Measurements from ENCODE around the gene TK1.

TK1 gene

DNA sequence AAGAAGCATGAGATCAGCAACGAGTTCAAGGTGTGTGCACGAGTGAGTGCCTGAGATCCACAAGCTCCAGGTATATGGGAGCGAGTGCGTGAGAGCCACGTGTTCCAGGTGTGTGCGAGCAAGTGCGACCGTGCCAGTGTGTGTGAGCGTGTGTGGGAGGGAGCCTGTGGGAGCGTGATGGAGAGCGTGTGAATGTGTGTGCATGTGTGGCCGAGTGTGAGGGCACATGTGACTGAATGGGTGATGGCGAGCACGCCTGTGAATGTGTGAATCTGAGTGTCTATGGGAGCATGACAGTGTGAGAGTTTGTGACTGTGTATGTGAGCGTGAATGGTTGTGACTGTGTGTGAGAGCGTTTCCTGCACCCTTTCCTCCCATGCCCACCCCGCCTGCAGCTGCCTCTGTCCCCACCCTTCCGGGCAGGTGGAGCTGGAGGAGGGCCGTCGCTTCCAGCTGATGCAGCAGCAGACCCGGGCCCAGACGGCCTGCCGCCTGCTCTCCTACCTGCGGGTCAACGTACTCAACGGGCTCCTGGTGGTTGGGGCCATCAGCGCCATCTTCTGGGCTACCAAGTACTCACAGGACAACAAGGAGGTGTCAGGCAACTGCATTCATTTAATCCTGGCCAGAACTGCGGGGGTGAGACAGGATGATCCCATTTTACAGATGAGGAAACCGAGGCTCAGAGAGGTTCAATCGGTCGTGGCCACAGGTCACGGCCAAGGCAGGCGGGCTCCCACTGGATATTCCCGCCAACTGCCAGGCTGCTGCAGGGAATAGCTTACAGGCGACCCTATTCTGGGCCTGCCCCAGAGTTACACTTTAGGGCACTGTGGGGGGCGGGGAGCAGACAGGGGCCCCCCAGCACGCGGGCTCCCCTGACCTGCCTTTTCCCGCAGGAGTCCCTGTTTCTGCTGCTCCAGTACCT lies 52.6 kb downstream of the TK1 start:
- peak; percentile 90 for DNase-seq (ENCODE audit: low spot score)

DNA sequence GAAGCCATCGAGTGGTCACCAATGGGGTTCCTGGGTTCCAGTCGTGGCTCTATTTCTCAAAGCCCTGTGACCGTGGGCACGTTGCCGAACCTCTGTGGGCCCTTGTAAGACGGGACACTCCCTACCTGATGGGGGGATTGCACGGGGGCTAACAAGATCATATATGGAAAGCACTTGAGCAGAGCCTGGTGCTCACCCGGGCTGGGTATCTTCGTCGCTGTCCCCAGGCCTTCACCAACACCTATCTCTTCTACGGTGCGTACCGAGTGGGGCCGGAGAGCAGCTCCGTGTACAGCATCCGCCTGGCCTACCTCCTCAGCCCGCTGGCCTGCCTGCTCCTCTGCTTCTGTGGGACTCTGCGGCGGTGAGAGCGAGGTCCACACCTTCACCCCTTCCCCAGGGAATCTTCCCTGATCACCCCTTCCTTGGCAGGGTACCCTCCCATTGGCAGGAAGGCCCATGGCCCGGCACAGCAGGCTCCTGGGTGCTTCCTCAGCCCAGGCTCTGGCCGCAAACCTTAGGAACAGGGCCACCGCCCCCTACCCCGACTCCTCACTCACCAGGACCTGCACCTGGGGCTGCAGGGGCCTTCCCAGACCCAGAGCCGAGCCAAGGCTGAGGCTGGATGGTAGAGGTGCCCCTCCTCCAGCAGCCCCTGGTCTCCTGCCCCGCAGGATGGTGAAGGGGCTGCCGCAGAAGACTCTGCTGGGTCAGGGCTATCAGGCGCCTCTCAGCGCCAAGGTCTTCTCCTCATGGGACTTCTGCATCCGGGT lies 53.5 kb downstream of the TK1 start:
- DNase-seq (ENCODE audit: low spot score): no peak

DNA sequence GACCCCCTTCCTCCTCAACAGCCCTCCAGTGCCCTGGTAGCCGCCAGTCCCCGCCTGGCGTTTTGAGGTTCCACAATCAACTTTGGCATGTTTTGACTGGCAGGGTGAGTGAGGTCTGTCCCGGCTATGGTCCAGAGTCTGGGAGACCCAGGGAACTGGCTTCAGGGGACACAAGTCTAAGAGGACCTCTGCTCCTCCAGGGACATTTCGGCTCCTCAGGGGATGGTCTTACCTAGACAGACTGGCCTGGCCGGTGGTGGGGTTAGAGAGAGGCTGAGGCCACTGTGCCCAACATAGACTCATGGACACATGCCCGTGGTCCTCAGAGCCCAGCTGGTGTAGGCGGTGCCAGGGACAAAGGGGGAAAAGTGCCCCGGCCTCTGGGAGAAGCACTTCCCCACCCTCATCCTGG lies 54.1 kb downstream of the TK1 start:
- no peak for DNase-seq (ENCODE audit: low spot score)

DNA sequence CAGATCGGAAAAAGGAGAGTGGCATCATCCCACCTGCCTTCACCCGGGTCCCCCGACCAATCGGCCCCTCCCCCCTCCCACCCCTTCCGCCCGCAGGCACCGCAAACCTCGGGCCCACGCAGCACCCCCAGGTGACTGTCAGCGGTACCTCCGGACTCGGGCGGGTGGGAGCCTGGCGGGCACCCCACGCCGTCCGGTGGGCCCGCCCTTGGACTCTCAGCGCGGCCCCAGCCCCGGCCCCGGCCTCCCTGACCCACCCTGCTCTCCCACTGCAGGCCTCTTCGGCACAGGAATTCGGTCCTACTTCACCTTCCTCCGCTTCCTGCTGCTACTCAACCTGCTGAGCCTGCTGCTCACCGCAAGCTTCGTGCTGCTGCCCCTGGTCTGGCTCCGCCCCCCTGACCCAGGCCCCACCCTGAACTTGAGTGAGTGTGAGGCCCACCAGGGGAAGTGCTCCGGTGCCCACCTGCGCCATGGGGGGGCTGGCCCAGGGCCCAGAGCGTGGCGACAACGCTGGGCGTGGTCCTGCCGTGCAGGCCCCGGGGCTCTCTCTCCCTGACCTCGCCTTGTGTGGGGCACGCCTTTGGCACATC lies 54.7 kb downstream of the TK1 start:
- peak; percentile 90 for DNase-seq (ENCODE audit: low spot score)

DNA sequence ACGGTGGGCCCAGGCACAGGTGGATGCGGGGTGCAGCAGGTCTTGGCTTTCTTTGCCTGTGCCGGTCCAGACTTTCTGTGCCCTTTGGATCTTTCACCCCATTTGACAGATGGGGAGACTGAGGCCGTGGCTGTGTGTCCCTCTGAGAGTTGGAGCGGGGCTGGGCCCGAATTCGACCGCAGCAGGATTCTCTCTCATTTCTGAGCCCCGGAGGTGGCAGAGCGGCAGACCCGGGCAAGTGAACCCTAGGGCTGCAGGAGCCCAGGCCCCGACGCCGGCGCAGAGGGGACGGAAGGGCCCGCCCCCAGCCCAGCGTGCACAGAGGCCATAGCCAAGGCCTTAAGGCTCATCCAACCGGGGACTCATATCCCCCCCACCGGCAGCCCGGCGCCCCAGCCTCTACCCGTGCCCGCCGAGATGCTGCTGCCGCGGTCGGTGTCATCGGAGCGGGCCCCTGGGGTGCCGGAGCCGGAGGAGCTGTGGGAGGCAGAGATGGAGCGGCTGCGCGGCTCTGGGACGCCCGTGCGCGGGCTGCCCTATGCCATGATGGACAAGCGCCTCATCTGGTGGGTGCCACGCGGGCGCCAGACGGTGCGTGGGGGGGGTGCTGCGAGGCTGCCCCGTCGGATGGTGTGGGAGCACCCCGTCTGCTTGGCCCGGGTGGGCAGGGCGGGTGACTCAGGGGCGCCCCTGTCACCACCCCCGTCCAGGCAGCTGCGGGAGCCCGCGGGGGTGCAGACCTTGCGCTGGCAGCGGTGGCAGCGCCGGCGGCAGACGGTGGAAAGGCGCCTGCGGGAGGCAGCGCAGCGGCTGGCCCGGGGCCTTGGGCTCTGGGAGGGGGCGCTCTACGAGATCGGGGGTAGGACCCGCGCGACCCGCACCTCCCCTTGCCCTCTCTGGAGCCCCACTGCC lies 55.4 kb downstream of the TK1 start:
- peak; percentile 64 for DNase-seq (ENCODE audit: low spot score)

DNA sequence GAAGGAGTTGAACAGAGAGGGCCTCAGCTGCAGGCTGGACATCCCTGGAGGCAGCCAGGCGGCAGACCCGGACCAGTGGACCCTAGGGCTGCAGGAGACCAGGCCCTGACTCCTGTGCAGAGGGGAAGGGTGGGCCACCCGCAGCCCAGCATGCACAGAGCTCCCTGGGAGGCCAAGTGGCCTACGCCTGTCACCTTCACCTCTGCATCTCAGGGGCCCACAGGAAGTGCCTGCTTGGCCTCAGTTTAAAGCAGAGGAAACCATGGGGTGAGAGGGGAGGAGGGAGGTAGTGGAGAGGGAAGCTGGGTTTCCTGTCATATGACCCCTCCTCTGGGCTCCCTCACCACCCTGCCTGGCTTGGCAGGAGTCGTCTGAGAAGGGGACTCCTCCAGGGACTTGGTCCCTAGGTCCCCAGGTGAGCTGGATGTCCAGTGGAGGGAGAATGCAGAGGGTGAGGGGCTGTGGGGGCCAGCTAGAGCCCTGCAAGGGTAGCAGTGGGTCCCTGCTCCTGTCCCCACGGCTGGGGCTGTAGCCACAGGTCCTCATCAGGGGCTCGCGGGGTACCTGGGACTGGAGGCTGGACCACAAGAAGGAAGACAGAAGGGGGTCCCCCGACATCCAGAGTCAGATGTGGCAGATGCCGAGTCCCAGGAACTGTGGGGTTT lies 56.3 kb downstream of the TK1 start, which contains the start of gene TMC8:
TSS of gene TMC8 (plus strand) at position 335 of the 665 bp plus-strand sequence. CDS start 818 bp downstream, outside the sequence.
- DNase-seq (ENCODE audit: low spot score): peak; percentile 83

DNA sequence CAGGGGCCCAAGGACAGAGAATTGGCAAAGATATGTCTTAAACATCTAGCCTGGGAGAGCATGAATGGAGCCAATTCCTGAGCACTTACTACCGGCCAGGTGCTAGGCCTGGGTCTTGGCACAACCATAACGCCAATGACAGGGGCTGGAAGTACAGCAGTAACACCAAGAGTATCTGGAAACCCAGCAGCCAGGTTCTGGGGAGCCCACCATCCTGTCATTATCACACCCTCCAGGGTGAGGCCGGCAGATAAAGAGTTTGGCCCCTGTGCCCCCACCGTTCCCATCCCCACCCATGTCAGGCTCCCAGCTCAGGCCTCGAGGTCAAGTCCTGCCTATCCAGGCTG lies 56.8 kb downstream of the TK1 start:
- no peak for DNase-seq (ENCODE audit: low spot score)

DNA sequence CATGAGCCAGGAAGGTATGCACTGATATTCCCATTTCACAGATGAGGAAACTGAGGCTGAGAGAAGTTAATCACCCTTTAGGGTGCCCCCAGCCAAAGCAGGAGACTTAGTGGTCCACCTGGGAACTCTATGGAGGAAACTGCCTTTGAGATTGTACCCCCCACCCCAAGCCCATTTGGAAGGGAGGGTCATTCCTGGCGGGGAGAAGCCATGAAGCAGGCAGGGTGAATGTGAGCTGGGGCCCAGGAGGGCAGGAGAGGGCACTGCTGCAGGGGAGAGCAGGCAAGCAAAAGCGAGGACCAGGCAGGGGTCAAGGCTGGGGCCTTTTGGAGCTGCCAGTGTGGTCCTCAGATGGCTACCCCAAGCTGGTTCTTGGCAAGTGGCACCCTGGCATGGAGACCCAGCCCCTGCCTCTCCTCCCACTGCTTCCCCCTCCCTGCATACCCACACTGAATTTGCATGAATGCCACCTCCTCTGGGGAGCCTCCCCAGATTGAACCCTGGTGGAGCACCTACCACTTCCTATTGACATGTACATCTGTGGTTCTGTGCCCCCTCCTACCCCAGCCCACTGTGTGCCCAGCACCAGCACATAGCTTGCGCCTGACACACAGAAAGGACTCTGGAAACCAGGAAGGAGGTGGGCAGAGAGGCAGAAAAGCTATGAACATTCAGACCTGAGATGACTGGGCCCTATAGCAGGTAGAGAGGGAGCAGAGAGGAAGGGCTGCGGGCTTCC lies 57.3 kb downstream of the TK1 start:
- DNase-seq (ENCODE audit: low spot score): peak; percentile 58

DNA sequence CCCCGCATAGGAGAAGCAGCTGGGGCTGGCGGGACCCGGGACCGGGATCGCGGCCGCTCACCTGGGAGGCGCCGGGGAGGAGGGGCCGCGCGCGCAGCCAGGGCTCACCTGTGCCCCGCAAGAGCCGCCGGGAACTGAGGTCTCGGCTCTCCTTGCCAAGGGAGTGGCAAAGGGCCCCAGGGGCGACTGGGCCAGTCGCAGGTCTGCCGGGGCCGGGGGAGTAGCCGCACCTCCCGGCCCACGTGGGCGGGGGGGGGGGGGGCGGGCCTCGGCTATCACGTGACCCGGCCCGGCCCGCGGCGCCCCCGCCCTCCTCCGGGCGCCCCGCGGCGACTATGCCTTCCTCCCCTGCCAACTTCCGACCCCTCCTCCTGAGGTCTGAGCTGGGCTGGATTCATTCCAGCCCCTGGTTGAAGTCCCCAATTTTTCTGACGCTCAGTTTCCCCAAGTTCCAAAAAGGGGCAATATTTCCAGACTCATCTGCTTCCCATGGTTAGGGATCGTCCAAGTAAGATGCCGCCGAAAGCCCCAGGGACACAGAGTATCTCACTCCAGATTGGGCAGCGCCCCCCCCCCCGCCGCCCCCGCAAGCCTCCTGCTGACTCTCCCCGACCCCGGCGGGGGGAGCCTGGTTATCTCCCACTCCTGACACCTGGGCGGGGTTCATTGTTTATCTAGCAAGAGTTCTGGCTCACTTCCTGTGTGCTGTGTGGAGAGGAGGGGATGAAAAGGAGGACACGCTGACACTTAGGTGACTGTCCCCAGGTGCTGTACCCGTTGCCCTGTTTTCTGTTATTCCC lies 58.1 kb downstream of the TK1 start, which contains the start of gene TMC6:
TSS of gene TMC6 (minus strand) at position 205 of the 800 bp plus-strand sequence. CDS start 1,923 bp downstream, outside the sequence.
- DNase-seq (ENCODE audit: low spot score): peak; percentile 81

DNA sequence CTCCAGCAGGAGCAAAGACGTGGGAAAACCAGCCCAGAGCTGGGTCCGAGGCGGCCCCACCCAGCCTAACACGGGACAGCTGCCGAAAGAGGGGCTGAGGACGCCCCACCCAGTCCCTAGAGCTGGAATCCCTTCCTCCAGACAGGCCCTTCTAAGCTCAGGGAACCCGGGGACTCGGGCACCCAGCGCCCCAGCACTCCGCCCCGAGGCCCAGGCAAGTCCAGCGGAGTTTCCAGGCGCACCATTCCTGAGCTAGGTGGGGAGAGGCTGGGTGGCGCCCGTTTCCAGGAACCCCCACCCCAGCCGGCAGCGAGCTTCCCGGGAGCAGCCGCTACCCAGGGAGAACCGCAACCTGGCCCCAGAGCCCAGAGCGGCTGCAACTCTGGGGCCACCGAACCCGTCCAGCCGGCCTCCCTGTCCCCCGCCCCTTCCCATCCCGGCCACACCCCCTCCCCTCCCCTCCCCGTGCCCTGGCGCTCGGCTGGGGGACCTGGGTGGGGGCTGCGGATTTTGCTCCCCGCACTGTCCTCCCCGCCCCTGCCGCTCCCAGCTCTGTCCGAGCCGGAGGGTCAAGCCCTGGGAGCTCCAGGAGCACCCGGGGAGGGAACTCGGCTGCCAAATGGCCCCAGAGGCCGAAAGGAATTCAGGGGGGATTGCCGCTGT lies 58.8 kb downstream of the TK1 start:
- peak; percentile 44 for DNase-seq (ENCODE audit: low spot score)

DNA sequence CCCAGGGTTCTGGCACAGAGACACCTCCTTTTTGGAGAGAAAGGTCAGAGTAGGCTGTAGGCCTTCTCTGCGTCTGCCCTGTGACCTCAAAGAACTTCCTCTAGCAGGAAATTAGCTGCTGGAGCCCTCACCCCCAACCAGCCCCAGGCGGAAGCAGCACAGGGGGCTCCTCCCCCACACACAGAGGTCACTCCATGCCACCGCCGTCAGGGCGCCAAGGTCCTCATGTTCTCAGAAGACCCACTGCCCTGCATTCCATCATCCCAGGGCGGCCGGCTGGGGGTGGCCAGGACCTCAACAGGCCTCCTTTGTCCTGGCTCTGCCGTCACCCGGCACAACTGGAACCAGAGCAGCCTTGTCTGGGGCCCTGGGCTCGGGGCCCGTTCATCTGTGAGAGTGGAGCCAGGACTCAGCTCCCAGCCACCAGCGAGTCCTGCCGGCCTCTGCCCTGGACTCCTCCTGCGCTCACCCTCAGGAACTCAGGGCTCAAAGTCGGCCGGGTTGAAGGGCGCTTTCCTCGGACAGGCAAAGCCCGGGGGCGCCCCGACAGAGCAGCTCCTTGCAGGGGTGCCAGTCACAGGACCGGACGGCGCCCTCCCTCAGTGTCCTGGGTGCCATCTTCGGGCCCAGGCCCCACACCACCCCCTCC lies 59.5 kb downstream of the TK1 start:
- DNase-seq (ENCODE audit: low spot score): peak; percentile 80

DNA sequence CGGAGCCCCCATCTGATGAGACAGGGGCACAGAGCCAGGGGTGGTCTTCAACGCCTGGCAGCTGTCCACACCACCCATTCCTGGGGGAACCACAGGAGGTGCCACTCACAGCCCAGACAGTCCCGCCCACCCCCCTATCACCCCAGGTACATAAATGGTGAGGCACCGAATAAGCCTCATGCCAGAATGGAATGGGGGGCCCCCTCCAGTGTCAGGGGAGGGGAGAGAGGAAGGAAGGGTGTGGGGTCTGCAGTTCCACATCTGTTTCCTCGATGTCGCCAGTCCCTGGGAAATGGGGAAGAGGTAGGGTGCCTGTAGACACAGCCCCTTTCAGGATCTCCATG lies 60.0 kb downstream of the TK1 start:
- DNase-seq (ENCODE audit: low spot score): no peak

DNA sequence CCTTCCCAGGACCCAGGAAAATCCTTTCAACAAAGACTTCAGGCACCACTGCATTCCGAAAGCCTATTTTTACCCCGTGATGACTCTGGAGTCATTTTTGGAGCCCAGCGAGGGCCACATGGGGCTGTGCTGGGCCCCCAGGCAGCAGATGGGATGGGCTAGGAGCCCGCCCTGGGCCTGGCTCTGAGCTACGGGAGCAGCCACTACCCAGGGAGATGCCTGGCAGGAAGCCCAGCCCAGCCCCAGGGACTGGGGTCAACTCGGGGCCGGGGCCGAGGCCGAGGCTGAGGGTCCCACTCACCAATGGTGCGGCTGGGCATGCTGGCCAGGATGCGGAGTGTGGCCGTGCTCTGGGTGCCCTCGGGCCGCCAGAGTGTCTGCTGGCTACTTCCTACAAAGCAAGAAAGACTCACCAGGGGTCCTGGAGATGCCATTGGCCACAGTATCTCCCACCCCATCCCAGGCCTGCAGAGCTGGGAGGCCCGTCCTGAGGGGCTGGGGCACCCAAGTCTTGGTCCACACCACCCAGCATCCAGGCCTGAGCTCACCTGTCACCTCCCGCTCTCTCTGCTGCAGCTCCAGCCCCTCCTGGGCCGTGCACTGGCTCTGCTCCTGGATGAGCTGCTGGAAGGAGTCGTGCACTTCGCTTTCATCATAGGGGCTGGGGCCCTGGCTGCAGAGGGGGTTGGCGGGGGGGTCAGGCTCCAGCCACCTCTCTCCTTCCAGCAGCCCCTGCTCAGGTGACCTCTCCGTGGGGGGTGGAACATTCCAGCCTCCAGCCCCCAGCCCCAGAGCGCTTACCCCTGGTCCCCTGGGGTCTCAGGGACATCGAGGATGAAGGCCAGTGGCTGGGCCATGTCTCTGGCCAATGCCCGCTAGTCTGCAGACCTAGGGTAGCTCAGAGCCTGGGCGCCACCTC lies 60.6 kb downstream of the TK1 start:
- DNase-seq (ENCODE audit: low spot score): no peak

DNA sequence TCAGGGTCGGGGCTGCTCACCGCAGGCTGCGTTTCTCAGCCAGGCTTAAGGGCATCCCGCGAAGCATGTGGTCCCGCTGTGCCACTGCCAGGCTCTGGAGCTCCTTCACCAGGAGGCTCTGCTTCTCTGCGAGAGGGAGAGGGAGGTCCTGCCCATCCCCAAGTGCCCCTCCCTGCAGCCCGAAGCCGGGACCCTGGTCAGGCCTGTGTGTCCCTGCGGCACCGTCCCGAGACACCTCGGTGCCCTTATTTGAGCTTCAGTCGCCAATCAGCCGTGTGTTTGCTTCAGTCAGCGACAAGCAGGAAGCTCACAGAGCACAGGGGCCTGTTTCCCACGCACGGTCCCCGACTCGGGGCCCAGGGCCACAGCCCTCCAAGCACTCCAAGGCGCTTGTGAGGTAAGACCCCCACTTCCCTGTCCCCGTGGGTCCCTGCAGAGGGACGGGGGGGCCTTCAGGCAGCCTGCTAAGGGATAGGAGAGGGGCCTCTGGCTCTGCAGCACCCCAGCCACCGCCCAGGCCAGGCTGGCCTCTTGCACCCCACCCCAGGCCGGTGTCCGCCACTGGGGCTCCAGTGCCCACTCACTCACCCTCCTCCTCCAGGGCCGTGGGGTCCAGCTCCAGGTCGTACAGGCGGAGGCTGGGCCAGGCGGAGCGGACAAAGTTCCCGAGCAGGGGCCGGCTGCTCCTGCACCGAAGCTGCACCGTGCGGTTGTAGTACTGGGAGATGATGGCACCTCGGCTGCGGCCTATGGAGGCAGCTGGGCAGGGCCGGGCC lies 61.5 kb downstream of the TK1 start:
- DNase-seq (ENCODE audit: low spot score): peak; percentile 51

DNA sequence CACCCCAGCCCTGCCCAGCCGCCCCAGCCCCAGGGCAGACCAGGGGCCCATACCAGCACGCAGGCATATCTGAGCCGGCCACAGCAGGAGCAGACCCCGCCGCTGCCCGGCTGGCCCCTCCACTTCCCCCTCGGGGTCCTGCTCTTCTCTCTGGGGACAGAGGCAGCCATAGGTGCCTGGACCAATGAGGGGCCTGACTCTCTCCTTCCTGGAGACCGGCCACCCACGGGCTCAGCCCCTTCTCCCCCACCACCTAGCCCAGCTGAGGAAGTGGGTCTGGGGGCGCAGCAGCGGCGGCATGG lies 62.1 kb downstream of the TK1 start:
- no peak for DNase-seq (ENCODE audit: low spot score)
